Measurements from ENCODE around the gene HEATR5A. TPM values are rescaled to one million over a fixed set of nuclear protein-coding genes. Genes with fewer than 3 reads are reported as not detected.
"Not testable (repeated sequence)": the region's sequence is repeated elsewhere in the genome, so short reads cannot be mapped to it uniquely, and the experiment has no call there.

Gene HEATR5A
- total RNA-seq, 5 donors from 2014 or later (not counting 1 experiment from before 2014, with no cell fraction given) = 7.5 to 13.2 (median 13.0) TPM

DNA sequence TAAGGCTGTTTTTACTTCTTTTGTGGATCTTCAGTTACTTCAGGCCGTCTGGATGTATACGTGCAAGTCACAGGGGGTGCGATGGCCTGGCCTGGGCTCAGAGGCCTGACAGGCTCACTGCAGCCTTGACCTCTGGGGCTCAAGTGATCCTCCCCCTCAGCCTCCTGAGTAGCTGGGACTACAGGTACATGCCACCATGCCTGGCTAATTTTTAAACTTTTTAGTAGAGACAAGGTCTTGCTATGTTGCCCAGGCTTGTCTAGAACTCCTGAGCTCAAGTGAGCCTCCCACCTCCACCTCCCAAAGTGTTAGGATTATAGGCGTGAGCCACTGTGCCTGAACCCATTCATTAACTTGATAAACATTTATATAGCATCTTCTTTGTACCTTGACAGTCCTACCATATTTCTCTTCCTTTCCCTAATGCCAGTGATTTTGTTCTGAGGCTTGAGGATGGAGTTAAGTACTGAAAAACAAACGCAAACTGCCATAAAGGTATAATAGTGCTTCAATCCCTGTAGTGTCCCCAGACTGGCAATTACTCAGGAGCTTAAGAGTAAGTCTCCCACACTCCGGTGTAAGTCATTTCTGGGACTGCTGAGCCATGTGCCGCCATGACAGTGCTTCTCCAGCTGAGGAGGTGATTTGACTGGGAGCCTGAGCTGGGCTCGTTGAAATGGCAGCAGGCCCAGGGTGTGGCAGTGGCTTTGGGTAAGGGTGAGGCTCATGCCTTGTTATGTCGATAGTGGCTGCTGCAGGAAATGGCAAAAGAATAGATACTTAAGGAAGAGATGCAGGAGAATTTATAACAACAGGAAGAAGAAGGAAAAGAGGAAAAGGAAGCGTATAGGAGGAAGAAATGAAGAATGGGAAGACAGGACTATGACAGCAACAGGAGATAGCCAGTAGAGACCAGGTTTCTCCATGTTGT, 169.1 kb downstream of the HEATR5A start:
- no peak overlapping the region for H3K4me3 Mint-ChIP-seq
- DNase-seq (no peak), ATAC-seq (replicated peaks in 1 of 4) (no peak)
- Histone ChIP-seq H3K9me3 (no peaks in the 10 kb centered on the region), H3K4me3 (ENCODE audit: control insufficient read depth in 1 of 2, extremely low read depth in 1 of 2, low read length in 1 of 2) (no peak overlapping the region), H3K27ac (ENCODE audit: low read length) (no peak overlapping the region), H3K27me3 (replicated peaks in 1 of 2; ENCODE audit: control insufficient read depth in 2 of 2, extremely low read depth in 1 of 2, insufficient read depth in 2 of 2, low read length in 1 of 2) (no peaks in the 10 kb centered on the region), H3K4me1 (ENCODE audit: control insufficient read depth in 1 of 2, extremely low read depth in 1 of 2, insufficient read depth in 2 of 2, low read length in 2 of 2) (no peaks in the 10 kb centered on the region), H3K36me3 (ENCODE audit: control insufficient read depth in 2 of 2, extremely low read depth in 1 of 2, insufficient read depth in 1 of 2, low read length in 1 of 2) (no peaks in the 10 kb centered on the region)
- no peak overlapping the region for H3K27ac Mint-ChIP-seq
- H3K9me3 Mint-ChIP-seq = no peaks in the 10 kb centered on the region
- 62% methylated on average over 7 of the region's 10 CpGs for WGBS (ENCODE audit: insufficient coverage)
- H3K36me3 Mint-ChIP-seq = no peaks in the 10 kb centered on the region
- no peaks in the 10 kb centered on the region for H3K4me1 Mint-ChIP-seq
- POLR2A ChIA-PET = no interaction called here
- peaks cover 0 to 3% of the 10 kb centered on the region in 2 donors for H3K27me3 Mint-ChIP-seq
- CTCF ChIA-PET = interaction anchor here in 1 of 2 donors (0.6 kb wide), 1 partner anchor 72 kb away, joined by 6 read pairs; no protein-coding TSS in a partner anchor

DNA sequence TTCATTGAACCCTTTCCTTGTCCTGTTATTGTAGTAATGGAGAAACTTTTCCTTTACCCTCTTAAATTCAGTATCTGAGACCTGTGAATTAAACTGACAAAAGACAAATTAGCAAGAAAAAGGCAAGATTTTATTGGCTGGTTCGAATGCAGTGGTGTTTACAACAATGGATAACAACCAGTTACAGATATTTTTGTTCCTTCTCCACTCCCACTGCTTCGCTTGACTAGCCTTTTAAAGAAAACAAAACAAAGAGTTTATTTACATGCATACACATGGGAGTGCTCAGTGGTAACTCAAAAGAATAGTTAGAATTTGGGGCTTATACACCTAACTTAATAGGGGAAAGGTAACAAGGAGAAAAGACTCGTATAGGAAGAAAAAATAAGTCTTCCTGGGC, 175.7 kb downstream of the HEATR5A start:
- POLR2A ChIA-PET = no interaction called here

DNA sequence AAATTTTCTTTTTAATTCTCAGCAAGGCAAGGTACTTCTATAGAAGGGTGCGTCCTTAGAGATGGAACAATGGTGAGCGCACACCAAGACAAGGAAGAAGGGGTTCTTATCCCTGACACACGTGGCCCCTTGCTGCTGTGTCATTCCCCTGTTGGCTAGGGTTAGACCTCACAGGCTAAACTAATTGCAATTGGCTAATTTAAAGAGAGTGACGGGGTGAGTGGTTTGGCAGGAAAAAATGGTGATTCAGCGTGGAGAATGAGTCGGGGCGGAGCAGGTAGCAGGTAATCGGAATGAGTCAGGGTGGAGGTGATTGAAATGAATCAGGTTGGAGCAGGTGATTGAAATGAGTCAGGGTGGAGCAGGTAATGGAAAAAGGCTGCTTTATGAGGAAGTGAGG, 176.5 kb downstream of the HEATR5A start:
- no peak overlapping the region for H3K4me3 Mint-ChIP-seq
- H3K27me3 Mint-ChIP-seq = peaks cover 0 to 3% of the 10 kb centered on the region in 2 donors
- 75% methylated on average over 8 of the region's 8 CpGs for WGBS (ENCODE audit: insufficient coverage)
- Histone ChIP-seq H3K4me3 (ENCODE audit: control insufficient read depth in 1 of 2, extremely low read depth in 1 of 2, low read length in 1 of 2) (no peak overlapping the region), H3K27me3 (replicated peaks in 1 of 2; ENCODE audit: control insufficient read depth in 2 of 2, extremely low read depth in 1 of 2, insufficient read depth in 2 of 2, low read length in 1 of 2) (no peaks in the 10 kb centered on the region), H3K27ac (ENCODE audit: low read length) (no peak overlapping the region), H3K4me1 (ENCODE audit: control insufficient read depth in 1 of 2, extremely low read depth in 1 of 2, insufficient read depth in 2 of 2, low read length in 2 of 2) (peaks cover 0 to 4% of the 10 kb centered on the region in 2 experiments), H3K36me3 (ENCODE audit: control insufficient read depth in 2 of 2, extremely low read depth in 1 of 2, insufficient read depth in 1 of 2, low read length in 1 of 2) (no peaks in the 10 kb centered on the region), H3K9me3 (no peaks in the 10 kb centered on the region)
- CTCF ChIA-PET = no interaction called here
- H3K36me3 Mint-ChIP-seq = no peaks in the 10 kb centered on the region
- no peak overlapping the region for H3K27ac Mint-ChIP-seq
- DNase-seq (no peak), ATAC-seq (replicated peaks in 1 of 4) (no peak)
- POLR2A ChIA-PET = no interaction called here
- peaks cover 15 to 19% (median 17%) of the 10 kb centered on the region in 3 donors for H3K4me1 Mint-ChIP-seq
- no peaks in the 10 kb centered on the region for H3K9me3 Mint-ChIP-seq

More for the DNA sequence above, 175.7 kb downstream of the HEATR5A start:
- ATAC-seq (replicated peaks in 1 of 4) (no peak), DNase-seq (no peak)
- H3K4me1 Mint-ChIP-seq = peaks cover 10 to 17% (median 13%) of the 10 kb centered on the region in 3 donors
- Histone ChIP-seq H3K36me3 (ENCODE audit: control insufficient read depth in 2 of 2, extremely low read depth in 1 of 2, insufficient read depth in 1 of 2, low read length in 1 of 2) (no peaks in the 10 kb centered on the region), H3K4me3 (ENCODE audit: control insufficient read depth in 1 of 2, extremely low read depth in 1 of 2, low read length in 1 of 2) (no peak overlapping the region), H3K27me3 (replicated peaks in 1 of 2; ENCODE audit: control insufficient read depth in 2 of 2, extremely low read depth in 1 of 2, insufficient read depth in 2 of 2, low read length in 1 of 2) (no peaks in the 10 kb centered on the region), H3K27ac (ENCODE audit: low read length) (no peak overlapping the region), H3K4me1 (ENCODE audit: control insufficient read depth in 1 of 2, extremely low read depth in 1 of 2, insufficient read depth in 2 of 2, low read length in 2 of 2) (peaks cover 0 to 4% of the 10 kb centered on the region in 2 experiments), H3K9me3 (no peaks in the 10 kb centered on the region)
- H3K4me3 Mint-ChIP-seq = no peak overlapping the region
- H3K27me3 Mint-ChIP-seq = peaks cover 0 to 3% of the 10 kb centered on the region in 2 donors
- no peaks in the 10 kb centered on the region for H3K36me3 Mint-ChIP-seq
- H3K9me3 Mint-ChIP-seq = no peaks in the 10 kb centered on the region
- WGBS (ENCODE audit: insufficient coverage) = no CpG with 5 or more reads among the region's 3 CpGs
- CTCF ChIA-PET = no interaction called here
- H3K27ac Mint-ChIP-seq = no peak overlapping the region

DNA sequence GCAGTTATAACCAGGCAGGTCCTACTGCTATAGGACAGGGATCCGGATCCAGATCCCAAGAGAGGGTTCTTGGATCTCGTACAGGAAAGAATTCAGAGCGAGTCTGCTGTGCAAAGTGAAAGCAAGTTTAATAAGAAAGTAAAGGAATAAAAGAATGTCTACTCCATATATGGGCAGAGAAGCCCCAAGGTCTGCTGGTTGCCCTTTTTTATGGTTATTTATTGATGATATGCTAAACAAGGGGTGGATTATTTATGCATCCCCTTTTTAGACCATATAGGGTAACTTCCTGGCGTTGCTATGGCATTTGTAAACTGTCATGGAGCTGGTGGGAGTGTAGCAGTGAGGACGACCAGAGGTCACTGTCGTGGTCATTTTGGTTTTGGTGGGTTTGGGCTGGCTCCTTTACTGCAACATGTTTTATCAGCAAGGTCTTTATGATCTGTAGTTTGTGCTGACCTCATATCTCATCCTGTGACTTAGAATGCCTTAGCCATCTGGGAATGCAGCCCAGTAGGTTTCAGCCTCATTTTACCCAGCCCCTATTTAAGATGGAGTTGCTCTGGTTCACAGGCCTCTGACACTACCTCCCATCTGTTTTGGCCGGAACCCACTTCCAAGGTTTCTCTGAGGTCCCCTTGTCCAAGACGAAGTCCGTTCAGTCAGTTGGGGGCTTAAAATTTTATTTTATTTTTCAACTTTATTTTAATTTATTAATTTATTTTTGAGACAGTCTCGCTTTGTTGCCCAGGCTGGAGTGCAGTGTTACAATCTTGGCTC, 178.0 kb downstream of the HEATR5A start:
- H3K27me3 ChIP-seq (replicated peaks in 1 of 2; ENCODE audit: control insufficient read depth in 2 of 2, extremely low read depth in 1 of 2, insufficient read depth in 2 of 2, low read length in 1 of 2); H3K27ac Mint-ChIP-seq; CTCF ChIA-PET; H3K27me3 Mint-ChIP-seq; ATAC-seq (replicated peaks in 1 of 4); H3K36me3 Mint-ChIP-seq; POLR2A ChIA-PET; H3K4me3 ChIP-seq (ENCODE audit: control insufficient read depth in 1 of 2, extremely low read depth in 1 of 2, low read length in 1 of 2); H3K27ac ChIP-seq (ENCODE audit: low read length); H3K9me3 Mint-ChIP-seq; H3K4me1 ChIP-seq (ENCODE audit: control insufficient read depth in 1 of 2, extremely low read depth in 1 of 2, insufficient read depth in 2 of 2, low read length in 2 of 2); H3K36me3 ChIP-seq (ENCODE audit: control insufficient read depth in 2 of 2, extremely low read depth in 1 of 2, insufficient read depth in 1 of 2, low read length in 1 of 2); H3K4me3 Mint-ChIP-seq; H3K9me3 ChIP-seq; DNase-seq: not testable (repeated sequence)
- WGBS (ENCODE audit: insufficient coverage) = 69% methylated on average over 5 of the region's 10 CpGs
- H3K4me1 Mint-ChIP-seq = peaks cover 15 to 19% (median 17%) of the 10 kb centered on the region in 3 donors

Other genes starting within 250 kb of the HEATR5A start
- 100 to 1,000 TPM; 118 to 194 (median 132) TPM for gene HECTD1, start 212.8 kb downstream of the HEATR5A start, total RNA-seq
- 10 to 100 TPM; 11.3 to 23.6 (median 18.1) TPM for gene DTD2, start 37.0 kb upstream of the HEATR5A start, total RNA-seq
- gene GPR33, start 67.5 kb upstream of the HEATR5A start, total RNA-seq = not detected
- gene NUBPL, start 140.9 kb upstream of the HEATR5A start, total RNA-seq = 10 to 100 TPM in 3 of 5 donors, 1 to 10 TPM in 2; 6.8 to 11.0 (median 10.2) TPM

Data from T-cell (primary cell).